Peyer's patch (tissue), 4 donors: ENCODE measurements around the gene PTPRK. TPM values are rescaled to one million over a fixed set of nuclear protein-coding genes. Genes with fewer than 3 reads are reported as not detected.

Source experiments
- DNase-seq, 3 donors: peaks; one replicate each; pipeline ENCODE4 v3.0.0-alpha.2; 2017 to 2019
- H3K27ac ChIP-seq, 4 donors: fragments of 200-600 bp; sonication (generic); one replicate each; pipeline ENCODE4 v1.5.1; 2016 to 2019
- H3K27me3 ChIP-seq, 2 donors: fragments of 200-600 bp; sonication (generic); one replicate each; pipeline ENCODE4 v1.5.1; 2019
- H3K36me3 ChIP-seq, 3 donors: fragments of 200-600 bp; sonication (generic); one replicate each; pipeline ENCODE4 v1.5.1; 2016 to 2019
- H3K4me1 ChIP-seq, 4 donors: fragments of 200-600 bp; sonication (generic); one replicate each; pipeline ENCODE4 v1.5.1; 2016 to 2019
- H3K4me3 ChIP-seq, 4 donors: fragments of 200-600 bp; sonication (generic); 1 replicate in 3 of 4; 2 replicates in 1 of 4; pipeline ENCODE4 v1.5.1; 2016 to 2019; ENCODE audit warnings: mild to moderate bottlenecking in 1 of 4
- H3K9me3 ChIP-seq, 4 donors: fragments of 200-600 bp; sonication (generic); one replicate each; pipeline ENCODE4 v1.5.1; 2016 to 2019; ENCODE audit warnings: mild to moderate bottlenecking in 1 of 4
- CTCF ChIP-seq, 6 experiments: fragments of 450-650 bp in 4 of 6; fragments of 200-600 bp in 2 of 6; sonication (generic) in 1 of 6; IDR thresholded peaks; one replicate each; pipeline ENCODE4 v1.5.1; 2017 to 2019; ENCODE audit warnings: antibody characterized with exemption in 6 of 6, mild to moderate bottlenecking in 3 of 6, moderate library complexity in 1 of 6
- POLR2A ChIP-seq, 2 donors: fragments of 450-650 bp; IDR thresholded peaks; one replicate each; pipeline ENCODE4 v1.5.1; 2017; ENCODE audit warnings: antibody characterized with exemption in 2 of 2, mild to moderate bottlenecking in 2 of 2, moderate library complexity in 2 of 2
- total RNA-seq, 4 donors: library from RNA; depleted of rRNA; stranded (reverse); fragments of >200 nt; gene quantifications; one replicate each; pipeline ENCODE4 v1.1.0, GENCODE V29; 2016

PTPRK gene
- total RNA-seq, 4 donors from 2014 or later, result 109 to 192 (median 153) TPM

DNA sequence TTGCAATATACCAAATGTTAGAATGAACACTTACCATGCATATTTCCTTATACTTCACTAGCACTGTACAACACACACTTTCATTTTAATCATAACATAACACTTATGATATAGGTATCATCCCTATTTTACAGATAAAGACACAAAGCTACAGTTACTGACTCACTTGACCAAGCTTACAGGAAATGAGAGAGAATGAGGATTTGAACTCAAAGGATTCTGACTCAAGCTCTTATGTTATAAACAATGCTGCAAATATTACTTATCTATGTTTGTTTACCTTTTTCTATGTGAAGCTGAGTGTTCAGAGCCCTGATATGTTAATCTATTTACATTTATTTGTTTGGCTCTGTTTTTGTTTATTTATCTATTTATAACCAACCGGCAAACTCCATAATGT lies 245.4 kb downstream of the PTPRK start:
- no peak overlapping the region for H3K27ac ChIP-seq
- no peak overlapping the region for H3K4me3 ChIP-seq
- no peaks in the 10 kb centered on the region for H3K4me1 ChIP-seq
- DNase-seq, result no peak
- no peaks in the 10 kb centered on the region for H3K36me3 ChIP-seq
- no peak for TF ChIP-seq POLR2A (IDR thresholded peaks at IDR 0.05)
- H3K9me3 ChIP-seq, result no peaks in the 10 kb centered on the region
- H3K27me3 ChIP-seq, result no peaks in the 10 kb centered on the region

DNA sequence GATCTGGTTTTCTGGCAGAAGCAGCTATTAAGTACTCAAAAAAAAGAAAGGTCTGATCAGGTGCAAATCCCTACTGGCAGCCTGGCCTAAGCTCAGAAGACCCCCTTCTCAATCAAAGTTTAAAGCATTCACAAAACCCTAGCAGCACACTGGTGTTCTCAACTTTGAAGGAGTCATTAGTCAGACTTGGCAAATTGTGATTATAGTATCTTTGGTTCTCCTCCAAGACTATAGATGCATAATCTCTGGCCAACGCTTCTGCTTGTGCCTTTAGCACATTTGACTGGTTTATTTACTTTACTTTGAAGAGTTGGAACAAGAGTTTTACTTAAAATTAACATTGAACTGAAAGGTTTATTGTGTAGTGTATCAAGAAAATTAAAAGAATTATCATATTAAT lies 248.9 kb downstream of the PTPRK start:
- DNase-seq, result no peak
- H3K36me3 ChIP-seq, result no peaks in the 10 kb centered on the region
- no peaks in the 10 kb centered on the region for H3K27me3 ChIP-seq
- no peaks in the 10 kb centered on the region for H3K9me3 ChIP-seq
- no peak overlapping the region for H3K4me3 ChIP-seq
- no peaks in the 10 kb centered on the region for H3K4me1 ChIP-seq
- H3K27ac ChIP-seq, result no peak overlapping the region
- TF ChIP-seq CTCF (IDR thresholded peaks at IDR 0.05) (no peak), POLR2A (IDR thresholded peaks at IDR 0.05) (no peak)

- no peak for TF ChIP-seq POLR2A (IDR thresholded peaks at IDR 0.05)
- no peak for TF ChIP-seq CTCF (IDR thresholded peaks at IDR 0.05)
Observed at GRCh38 chr6:128271011-128271410, 249.4 kb downstream of the PTPRK start.

DNA sequence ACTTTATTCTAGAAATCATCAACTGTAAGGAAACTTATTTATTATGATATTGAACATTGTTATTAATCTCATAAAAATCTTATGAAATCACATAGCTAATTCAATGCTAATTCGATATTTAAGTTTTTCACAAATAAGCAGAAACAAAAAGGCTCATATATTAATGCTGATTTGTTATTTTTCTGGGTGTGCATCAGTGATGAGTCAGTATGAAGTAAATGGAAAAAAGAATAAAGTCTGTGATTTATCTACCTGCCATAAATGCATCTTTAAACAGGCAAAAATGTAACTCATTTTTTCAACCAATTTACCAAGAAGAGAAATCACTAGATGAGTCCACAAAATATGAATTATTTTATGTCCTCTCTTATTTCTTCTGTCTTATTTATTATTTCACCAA lies 253.5 kb downstream of the PTPRK start:
- H3K27ac ChIP-seq, result no peak overlapping the region
- no peaks in the 10 kb centered on the region for H3K9me3 ChIP-seq
- no peak overlapping the region for H3K4me3 ChIP-seq
- peaks cover 0 to 5% (median 0%) of the 10 kb centered on the region in 3 donors for H3K36me3 ChIP-seq
- H3K4me1 ChIP-seq, result no peaks in the 10 kb centered on the region
- TF ChIP-seq CTCF (IDR thresholded peaks at IDR 0.05), result no peak
- no peak for TF ChIP-seq POLR2A (IDR thresholded peaks at IDR 0.05)
- no peak for DNase-seq
- no peaks in the 10 kb centered on the region for H3K27me3 ChIP-seq

More at GRCh38 chr6:128271011-128271410, 249.4 kb downstream of the PTPRK start:
- H3K27me3 ChIP-seq, result no peaks in the 10 kb centered on the region
- no peak overlapping the region for H3K27ac ChIP-seq
- DNase-seq, result no peak
- no peaks in the 10 kb centered on the region for H3K4me1 ChIP-seq
- peaks cover 0 to 2% (median 0%) of the 10 kb centered on the region in 3 donors for H3K36me3 ChIP-seq
- H3K9me3 ChIP-seq, result no peaks in the 10 kb centered on the region
- H3K4me3 ChIP-seq, result no peak overlapping the region

- DNase-seq, result no peak
Observed at GRCh38 chr6:128265706-128266105, 254.7 kb downstream of the PTPRK start.

More at GRCh38 chr6:128265706-128266105, 254.7 kb downstream of the PTPRK start:
- no peak overlapping the region for H3K27ac ChIP-seq
- no peaks in the 10 kb centered on the region for H3K9me3 ChIP-seq
- TF ChIP-seq POLR2A (IDR thresholded peaks at IDR 0.05) (no peak), CTCF (IDR thresholded peaks at IDR 0.05) (no peak)
- peaks cover 0 to 5% (median 0%) of the 10 kb centered on the region in 3 donors for H3K36me3 ChIP-seq
- H3K4me3 ChIP-seq, result no peak overlapping the region
- H3K4me1 ChIP-seq, result no peaks in the 10 kb centered on the region
- H3K27me3 ChIP-seq, result no peaks in the 10 kb centered on the region
